Ishikawa (cell line): ENCODE measurements around the gene COMMD2.

Source experiments
- CEBPB ChIP-seq: IDR thresholded peaks from 2 replicates; pipeline ENCODE4 v1.6.1; 2012
- EP300 ChIP-seq: IDR thresholded peaks from 2 replicates; pipeline ENCODE4 v1.6.1; 2012; ENCODE audit warnings: borderline replicate concordance
- FOXM1 ChIP-seq: IDR thresholded peaks from 2 replicates; pipeline ENCODE4 v1.6.1; 2012; ENCODE audit warnings: low read depth, borderline replicate concordance
- RAD21 ChIP-seq: IDR thresholded peaks from 2 replicates; pipeline ENCODE4 v1.6.1; 2012; ENCODE audit warnings: low read depth
- TAF1 ChIP-seq: IDR thresholded peaks from 2 replicates; pipeline ENCODE4 v1.6.1; 2012; ENCODE audit warnings: low read depth, mild to moderate bottlenecking
- YY1 ChIP-seq: IDR thresholded peaks from 2 replicates; pipeline ENCODE4 v1.6.1; 2012; ENCODE audit warnings: low read depth
- ZBTB7A ChIP-seq: IDR thresholded peaks from 2 replicates; pipeline ENCODE4 v1.6.1; 2012; ENCODE audit warnings: low read depth
- TF ChIP-seq, protein P1 (sequence below): IDR thresholded peaks from 2 replicates; pipeline ENCODE4 v1.6.1; 2012; ENCODE audit warnings: low read depth, mild to moderate bottlenecking

GRCh38 chr3:149703466-149703865 is 48.8 kb downstream of the COMMD2 start:
- TF ChIP-seq EP300, result no peak
- no peak for TF ChIP-seq TAF1
- no peak for TF ChIP-seq YY1
- TF ChIP-seq, protein P1, sequence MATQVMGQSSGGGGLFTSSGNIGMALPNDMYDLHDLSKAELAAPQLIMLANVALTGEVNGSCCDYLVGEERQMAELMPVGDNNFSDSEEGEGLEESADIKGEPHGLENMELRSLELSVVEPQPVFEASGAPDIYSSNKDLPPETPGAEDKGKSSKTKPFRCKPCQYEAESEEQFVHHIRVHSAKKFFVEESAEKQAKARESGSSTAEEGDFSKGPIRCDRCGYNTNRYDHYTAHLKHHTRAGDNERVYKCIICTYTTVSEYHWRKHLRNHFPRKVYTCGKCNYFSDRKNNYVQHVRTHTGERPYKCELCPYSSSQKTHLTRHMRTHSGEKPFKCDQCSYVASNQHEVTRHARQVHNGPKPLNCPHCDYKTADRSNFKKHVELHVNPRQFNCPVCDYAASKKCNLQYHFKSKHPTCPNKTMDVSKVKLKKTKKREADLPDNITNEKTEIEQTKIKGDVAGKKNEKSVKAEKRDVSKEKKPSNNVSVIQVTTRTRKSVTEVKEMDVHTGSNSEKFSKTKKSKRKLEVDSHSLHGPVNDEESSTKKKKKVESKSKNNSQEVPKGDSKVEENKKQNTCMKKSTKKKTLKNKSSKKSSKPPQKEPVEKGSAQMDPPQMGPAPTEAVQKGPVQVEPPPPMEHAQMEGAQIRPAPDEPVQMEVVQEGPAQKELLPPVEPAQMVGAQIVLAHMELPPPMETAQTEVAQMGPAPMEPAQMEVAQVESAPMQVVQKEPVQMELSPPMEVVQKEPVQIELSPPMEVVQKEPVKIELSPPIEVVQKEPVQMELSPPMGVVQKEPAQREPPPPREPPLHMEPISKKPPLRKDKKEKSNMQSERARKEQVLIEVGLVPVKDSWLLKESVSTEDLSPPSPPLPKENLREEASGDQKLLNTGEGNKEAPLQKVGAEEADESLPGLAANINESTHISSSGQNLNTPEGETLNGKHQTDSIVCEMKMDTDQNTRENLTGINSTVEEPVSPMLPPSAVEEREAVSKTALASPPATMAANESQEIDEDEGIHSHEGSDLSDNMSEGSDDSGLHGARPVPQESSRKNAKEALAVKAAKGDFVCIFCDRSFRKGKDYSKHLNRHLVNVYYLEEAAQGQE, result no peak
- TF ChIP-seq RAD21, result no peak
- no peak for TF ChIP-seq FOXM1
- no peak for TF ChIP-seq CEBPB
- TF ChIP-seq ZBTB7A, result no peak
